Stimulated activated naive CD8-positive, alpha-beta T cell treated with anti-CD3 and anti-CD28 coated beads, Interleukin-15, Interleukin-2, amounts not matched to agents 100 ng/mL and 50 ng/mL, for 24 hours (primary cell): ENCODE data around the gene SLC25A22.

Source experiments
- H3K27ac Mint-ChIP-seq: one replicate; pipeline ENCODE4 v1.8.0; 2021; ENCODE audit warnings: mild to moderate bottlenecking, mixed read lengths
- H3K27me3 Mint-ChIP-seq: one replicate; pipeline ENCODE4 v1.8.0; 2021; ENCODE audit warnings: mixed read lengths
- H3K36me3 Mint-ChIP-seq: one replicate; pipeline ENCODE4 v1.8.0; 2021; ENCODE audit warnings: low read depth, mixed read lengths
- H3K4me1 Mint-ChIP-seq: one replicate; pipeline ENCODE4 v1.8.0; 2021; ENCODE audit warnings: low read depth, mixed read lengths
- H3K4me3 Mint-ChIP-seq: one replicate; pipeline ENCODE4 v1.8.0; 2021; ENCODE audit warnings: mild to moderate bottlenecking, mixed read lengths
- H3K9me3 Mint-ChIP-seq: one replicate; pipeline ENCODE4 v1.8.0; 2021; ENCODE audit warnings: mixed read lengths

The SLC25A22 gene

DNA sequence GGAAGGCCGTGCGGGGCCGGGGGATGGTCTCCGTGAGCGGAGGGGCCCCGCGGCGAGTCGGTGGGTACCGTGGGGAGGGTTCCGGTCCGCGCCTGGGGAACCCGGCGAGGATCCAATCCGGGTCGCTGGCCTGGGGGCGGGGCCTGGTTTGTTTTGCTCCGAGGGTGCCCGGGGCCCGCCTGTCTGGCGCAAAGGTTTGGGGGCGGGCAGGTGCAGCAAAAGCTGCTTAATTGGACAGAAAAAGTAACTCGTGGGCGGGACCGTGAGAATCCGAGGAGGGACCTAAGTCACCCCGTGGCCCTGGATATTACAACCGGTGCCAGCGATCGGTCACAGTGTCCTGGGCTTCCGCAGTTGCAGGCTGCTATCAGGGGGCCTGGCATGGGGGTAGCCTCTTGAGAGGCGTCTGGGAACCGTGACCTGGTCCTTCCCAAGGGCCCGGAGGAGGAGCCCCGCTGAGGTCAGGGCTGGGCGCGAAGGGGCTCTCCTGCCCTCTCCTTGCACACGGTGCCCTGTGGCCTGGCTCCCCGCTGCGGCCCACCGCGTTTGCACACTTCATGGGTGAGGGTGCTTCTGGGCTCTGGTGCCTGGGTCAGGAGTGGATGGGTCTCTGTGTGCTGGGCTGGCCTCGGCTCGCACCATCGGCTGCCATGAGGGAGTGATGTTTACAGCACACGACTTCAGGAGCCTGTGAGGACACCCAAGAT, 22.0 kb upstream of the SLC25A22 start:
- peaks cover 4% of the 10 kb centered on the region for H3K36me3 Mint-ChIP-seq
- H3K9me3 Mint-ChIP-seq: no peaks in the 10 kb centered on the region
- peak overlapping the region; percentile 78 for H3K4me3 Mint-ChIP-seq
- peaks cover 13% of the 10 kb centered on the region for H3K4me1 Mint-ChIP-seq
- H3K27ac Mint-ChIP-seq: no peak overlapping the region
- H3K27me3 Mint-ChIP-seq: no peaks in the 10 kb centered on the region

DNA sequence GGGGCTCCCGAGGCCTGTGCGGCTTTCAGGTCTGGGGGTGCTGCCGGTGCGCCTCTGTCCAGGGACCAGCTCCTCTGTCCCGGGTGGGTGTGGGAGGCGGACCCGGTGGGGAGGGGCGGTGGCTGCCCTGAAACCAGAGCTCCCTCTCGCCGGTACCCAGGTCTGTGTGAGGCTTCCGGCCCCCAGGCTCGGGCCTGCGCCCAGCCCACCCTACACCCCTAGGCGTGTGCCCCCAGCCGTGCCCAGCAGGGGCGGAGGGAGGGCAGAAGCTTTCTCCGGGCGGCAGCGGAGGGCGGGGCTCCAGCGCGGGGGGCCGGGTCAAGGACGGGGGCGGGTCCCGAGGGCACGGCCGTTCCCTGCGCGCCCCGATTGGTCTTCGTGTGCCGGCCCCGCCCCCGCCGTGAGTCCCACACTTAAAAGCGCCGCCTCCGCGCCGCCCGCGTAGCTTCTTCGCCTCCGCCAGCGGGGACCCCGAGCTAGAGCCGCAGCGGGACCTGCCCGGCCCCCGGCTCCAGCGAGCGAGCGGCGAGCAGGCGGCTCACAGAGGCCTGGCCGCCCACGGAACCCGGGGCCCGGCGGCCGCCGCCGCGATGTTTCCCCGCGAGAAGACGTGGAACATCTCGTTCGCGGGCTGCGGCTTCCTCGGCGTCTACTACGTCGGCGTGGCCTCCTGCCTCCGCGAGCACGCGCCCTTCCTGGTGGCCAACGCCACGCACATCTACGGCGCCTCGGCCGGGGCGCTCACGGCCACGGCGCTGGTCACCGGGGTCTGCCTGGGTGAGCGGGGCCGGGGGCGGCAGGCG, 21.2 kb upstream of the SLC25A22 start:
- no peaks in the 10 kb centered on the region for H3K36me3 Mint-ChIP-seq

DNA sequence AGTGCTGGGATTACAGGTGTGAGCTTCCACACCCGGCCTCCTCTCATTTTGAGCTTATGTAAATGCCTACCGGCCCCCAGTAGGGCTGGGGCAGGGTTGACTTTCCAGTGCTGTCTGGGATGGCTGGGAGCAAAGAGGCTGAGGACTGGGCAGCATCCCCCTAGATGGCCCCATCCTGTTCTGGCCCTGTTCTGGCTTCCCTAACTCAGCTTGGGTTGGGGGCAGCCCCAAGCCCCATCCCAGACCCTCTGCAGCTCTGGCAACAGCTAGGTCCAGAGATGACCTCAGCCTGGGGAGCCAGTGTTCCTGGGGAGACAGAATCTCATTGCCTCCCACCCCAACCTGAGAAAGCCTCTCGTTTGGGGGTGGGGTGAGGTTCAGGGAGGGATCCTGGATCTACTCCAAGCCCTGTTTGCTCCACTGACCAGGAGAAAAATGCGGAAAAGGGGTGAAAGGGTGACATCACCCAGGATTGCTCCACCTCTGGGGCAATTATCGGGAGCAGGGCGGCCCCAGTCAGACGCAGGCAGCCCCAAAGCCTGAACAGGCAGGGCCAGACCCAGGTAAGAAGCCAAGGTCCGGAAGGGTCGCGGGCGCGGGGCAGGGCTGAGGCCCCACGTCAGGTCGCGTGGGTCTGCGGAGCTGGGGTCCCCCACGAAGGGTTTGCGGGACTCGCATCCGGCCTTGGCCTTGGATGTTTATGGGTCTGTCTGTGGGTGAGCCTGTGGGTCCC, 20.5 kb upstream of the SLC25A22 start, which contains the start of gene PNPLA2:
Gene PNPLA2, plus strand, starts transcription at position 519 of the 733 bp plus-strand sequence. CDS start 805 bp downstream, outside the sequence.
- Mint-ChIP-seq H3K4me3 (peak within 1 kb of the TSS; percentile 78), H3K4me1 (peaks cover 13% of the 10 kb centered on the region), H3K36me3 (peaks cover 5% of the 10 kb centered on the region), H3K9me3 (no peaks in the 10 kb centered on the region), H3K27me3 (no peaks in the 10 kb centered on the region), H3K27ac (peak within 1 kb of the TSS; percentile 49)

More for the DNA sequence above, 21.2 kb upstream of the SLC25A22 start:
- peak overlapping the region; percentile 78 for H3K4me3 Mint-ChIP-seq
- H3K27me3 Mint-ChIP-seq: no peaks in the 10 kb centered on the region
- H3K4me1 Mint-ChIP-seq: peaks cover 13% of the 10 kb centered on the region
- H3K9me3 Mint-ChIP-seq: no peaks in the 10 kb centered on the region
- no peak overlapping the region for H3K27ac Mint-ChIP-seq

DNA sequence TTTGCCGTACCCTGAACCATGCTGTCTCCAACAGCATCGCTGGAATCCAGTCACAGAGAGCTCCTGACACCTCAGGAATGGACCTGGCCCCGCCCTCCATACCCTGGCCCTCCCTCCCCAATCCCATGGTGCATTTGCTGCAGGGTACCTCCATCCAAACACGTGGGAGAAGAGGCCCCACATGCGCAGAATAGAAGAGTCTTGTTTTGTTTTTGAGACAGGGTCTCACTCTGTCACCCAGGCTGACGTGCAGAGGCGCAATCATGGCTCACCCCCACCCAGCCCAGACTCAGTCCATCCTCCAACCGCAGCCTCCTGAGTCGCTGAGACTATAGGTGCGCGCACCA, 18.3 kb upstream of the SLC25A22 start:
- Mint-ChIP-seq H3K9me3 (no peaks in the 10 kb centered on the region), H3K36me3 (peaks cover 24% of the 10 kb centered on the region), H3K27me3 (no peaks in the 10 kb centered on the region), H3K4me3 (no peak overlapping the region), H3K27ac (no peak overlapping the region), H3K4me1 (peaks cover 21% of the 10 kb centered on the region)

DNA sequence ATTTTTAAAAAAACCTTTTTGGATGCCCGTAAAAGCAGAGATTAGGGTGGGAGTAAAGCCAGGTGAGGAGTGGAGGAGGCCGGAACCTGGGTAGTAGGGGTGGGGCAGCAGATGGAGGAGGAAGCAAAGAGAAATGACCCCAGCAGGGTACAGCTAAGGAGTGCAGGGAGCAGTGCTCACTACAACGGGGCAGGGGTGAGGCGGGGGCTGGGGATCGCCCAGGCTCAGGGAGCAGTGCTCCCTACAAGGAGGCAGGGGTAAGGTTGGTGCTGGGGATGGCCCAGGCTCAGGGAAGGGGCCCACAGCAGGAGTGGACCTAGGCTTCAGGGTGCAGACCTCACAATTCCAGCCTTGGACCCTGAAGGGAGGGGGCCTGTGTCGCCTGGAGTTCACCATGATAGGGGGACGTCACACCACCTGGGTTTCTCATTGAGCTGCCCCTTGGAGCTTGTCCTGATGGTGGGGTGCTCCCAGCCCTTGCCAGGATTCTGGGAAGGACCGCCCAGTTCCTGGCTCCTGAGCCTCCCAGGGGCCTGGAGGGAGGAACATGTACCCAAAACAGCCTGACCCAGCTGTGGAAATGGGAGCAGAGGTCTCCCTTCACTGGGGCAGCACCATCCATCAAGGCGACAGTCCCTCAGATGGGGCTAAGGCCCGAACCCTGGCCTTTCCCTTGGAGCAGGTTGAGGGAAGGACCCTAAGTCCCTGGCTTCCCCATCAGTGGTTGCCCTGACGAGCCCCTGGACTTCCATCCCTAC, 17.8 kb upstream of the SLC25A22 start:
- peaks cover 22% of the 10 kb centered on the region for H3K4me1 Mint-ChIP-seq
- H3K4me3 Mint-ChIP-seq: no peak overlapping the region
- peaks cover 29% of the 10 kb centered on the region for H3K36me3 Mint-ChIP-seq
- H3K9me3 Mint-ChIP-seq: no peaks in the 10 kb centered on the region
- H3K27me3 Mint-ChIP-seq: no peaks in the 10 kb centered on the region
- peak overlapping the region; percentile 11 for H3K27ac Mint-ChIP-seq

DNA sequence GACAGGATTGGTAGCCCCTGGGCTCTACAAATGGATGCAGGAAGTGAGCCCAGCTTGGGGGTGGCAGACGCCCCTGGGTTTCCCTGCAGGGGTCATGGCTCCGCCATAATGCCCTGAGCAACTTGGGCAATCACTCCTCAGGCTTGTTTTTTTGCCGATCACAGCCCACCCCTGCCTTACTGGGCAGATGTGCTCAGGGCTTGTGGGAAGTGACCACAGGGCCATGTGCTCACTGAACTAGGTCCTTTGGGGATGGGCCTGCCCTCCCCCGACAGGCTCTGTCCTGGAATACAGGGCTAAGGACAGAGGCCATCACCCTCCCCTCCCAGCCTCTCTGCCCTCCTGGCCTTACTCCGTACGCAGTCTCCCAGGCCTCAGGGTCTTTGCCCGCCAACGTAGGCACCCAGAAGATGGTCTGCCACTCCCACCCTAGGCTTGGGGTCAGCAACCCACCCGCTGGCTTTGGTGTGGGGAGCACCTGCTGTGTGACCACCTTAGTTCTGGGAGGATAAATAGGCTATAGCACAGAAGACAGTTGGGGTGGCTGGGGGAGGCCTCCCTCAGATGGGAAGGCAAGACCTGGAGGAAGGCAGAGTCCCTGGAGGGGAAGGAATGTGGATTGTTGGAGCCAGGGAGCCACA, 15.5 kb upstream of the SLC25A22 start:
- Mint-ChIP-seq H3K4me1 (peaks cover 23% of the 10 kb centered on the region), H3K4me3 (peak overlapping the region; percentile 20), H3K27ac (peak overlapping the region; percentile 67), H3K27me3 (no peaks in the 10 kb centered on the region), H3K36me3 (peaks cover 37% of the 10 kb centered on the region), H3K9me3 (no peaks in the 10 kb centered on the region)

DNA sequence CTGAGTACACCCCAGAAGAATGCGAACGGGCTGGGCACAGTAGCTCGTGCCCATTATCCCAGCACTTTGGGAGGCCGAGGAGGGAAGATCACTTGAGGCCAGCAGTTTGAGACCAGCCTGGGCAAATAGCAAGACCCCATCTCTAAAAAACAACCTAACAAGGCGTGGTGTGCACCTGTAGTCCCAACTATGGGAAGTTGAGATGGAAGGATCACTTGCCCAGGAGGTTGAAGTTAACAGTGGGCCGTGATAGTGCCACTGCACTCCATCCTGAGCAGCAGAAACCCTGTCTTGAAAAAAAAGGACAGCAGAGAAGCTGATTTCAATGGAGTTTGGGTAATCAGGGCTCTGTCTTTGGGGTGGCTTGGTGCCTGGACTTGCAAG, 15.0 kb upstream of the SLC25A22 start:
- Mint-ChIP-seq H3K36me3 (peaks cover 37% of the 10 kb centered on the region), H3K27me3 (no peaks in the 10 kb centered on the region), H3K27ac (peak overlapping the region; percentile 95), H3K4me3 (peak overlapping the region; percentile 96), H3K4me1 (peaks cover 25% of the 10 kb centered on the region), H3K9me3 (no peaks in the 10 kb centered on the region)

DNA sequence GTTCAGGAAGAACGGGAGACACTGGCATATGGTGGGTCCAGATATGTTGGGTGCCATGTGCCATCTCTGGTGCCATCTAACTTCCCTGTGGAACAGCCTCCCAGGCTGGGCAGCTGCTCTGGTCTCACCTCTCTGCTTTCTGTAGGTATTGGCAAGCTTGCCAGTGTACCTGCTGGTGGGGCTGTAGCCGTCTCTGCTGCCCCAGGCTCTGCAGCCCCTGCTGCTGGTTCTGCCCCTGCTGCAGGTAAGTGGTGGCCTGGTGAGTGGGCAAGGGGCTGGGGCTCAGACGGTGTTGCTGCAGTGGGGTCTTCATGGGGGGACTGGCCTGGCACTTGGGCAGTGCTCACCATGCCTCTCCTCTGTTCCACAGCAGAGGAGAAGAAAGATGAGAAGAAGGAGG, 14.3 kb upstream of the SLC25A22 start:
- peaks cover 37% of the 10 kb centered on the region for H3K36me3 Mint-ChIP-seq
- H3K4me3 Mint-ChIP-seq: peak overlapping the region; percentile 96
- H3K4me1 Mint-ChIP-seq: peaks cover 30% of the 10 kb centered on the region
- peak overlapping the region; percentile 95 for H3K27ac Mint-ChIP-seq
- H3K27me3 Mint-ChIP-seq: no peaks in the 10 kb centered on the region
- no peaks in the 10 kb centered on the region for H3K9me3 Mint-ChIP-seq

DNA sequence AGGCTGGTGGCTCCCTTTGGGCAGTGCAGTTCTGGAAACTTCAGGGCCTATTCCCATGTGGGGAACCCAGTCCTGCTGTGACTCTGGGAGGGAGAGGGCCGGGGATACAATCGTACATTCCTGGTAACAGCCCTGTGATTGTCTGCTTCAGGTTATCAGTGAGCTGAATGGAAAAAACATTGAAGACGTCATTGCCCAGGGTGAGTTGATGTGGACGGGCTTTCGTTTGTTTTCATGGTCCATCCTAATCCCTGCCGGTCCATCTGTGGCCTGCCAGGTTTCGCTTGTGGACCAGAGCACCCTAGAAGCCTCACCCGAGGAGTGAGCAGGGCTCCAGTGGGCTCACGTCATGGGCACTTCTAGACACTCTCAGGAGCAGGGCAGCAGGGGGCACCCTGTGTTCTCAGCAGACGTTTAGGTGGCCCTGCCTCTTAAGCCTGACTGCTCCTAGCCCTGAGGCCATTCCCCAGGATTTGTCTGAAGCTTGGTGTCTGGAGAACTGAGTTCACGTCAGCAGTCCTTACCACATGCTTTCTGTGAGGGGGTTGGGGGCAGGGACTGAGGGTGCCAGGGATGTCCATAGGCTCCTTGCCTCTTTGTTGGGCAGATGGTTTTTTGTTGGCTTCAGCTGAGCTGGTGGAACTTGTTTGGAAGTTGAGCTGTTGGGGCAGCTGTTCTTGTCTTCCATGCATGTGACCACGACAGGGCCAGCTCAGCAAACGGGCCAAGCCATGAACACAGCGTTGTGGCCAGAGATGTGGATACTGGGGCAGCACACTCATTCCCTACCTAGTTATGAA, 13.6 kb upstream of the SLC25A22 start:
- H3K36me3 Mint-ChIP-seq: peaks cover 37% of the 10 kb centered on the region
- peaks cover 30% of the 10 kb centered on the region for H3K4me1 Mint-ChIP-seq

DNA sequence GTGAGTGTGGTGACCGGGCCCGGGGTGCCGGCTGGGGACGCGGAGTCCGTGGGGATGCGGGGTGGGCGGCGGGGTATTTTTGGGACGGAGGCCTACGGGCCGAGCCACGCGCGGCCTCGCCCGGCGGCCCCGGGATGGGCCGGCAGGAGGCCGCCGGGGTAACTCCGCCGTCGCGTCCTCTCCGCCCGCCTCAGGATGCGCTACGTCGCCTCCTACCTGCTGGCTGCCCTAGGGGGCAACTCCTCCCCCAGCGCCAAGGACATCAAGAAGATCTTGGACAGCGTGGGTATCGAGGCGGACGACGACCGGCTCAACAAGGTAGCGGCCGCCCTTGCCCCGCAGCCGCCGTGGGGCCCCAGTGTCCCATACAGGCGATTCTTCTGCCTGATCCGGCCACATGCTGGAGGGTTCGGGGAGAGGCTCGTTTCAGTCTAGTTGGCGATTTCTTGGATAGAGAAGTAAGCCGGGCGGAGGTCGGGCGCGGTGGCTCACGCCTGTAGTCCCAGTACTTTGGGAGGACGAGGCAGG, 12.0 kb upstream of the SLC25A22 start:
- peaks cover 37% of the 10 kb centered on the region for H3K36me3 Mint-ChIP-seq
- H3K9me3 Mint-ChIP-seq: no peaks in the 10 kb centered on the region
- H3K4me1 Mint-ChIP-seq: peaks cover 30% of the 10 kb centered on the region
- peak overlapping the region; percentile 96 for H3K4me3 Mint-ChIP-seq
- no peaks in the 10 kb centered on the region for H3K27me3 Mint-ChIP-seq
- peak overlapping the region; percentile 97 for H3K27ac Mint-ChIP-seq

More for the DNA sequence above, 13.6 kb upstream of the SLC25A22 start:
- Mint-ChIP-seq H3K9me3 (no peaks in the 10 kb centered on the region), H3K4me3 (peak overlapping the region; percentile 96), H3K27me3 (no peaks in the 10 kb centered on the region), H3K27ac (peak overlapping the region; percentile 95)

DNA sequence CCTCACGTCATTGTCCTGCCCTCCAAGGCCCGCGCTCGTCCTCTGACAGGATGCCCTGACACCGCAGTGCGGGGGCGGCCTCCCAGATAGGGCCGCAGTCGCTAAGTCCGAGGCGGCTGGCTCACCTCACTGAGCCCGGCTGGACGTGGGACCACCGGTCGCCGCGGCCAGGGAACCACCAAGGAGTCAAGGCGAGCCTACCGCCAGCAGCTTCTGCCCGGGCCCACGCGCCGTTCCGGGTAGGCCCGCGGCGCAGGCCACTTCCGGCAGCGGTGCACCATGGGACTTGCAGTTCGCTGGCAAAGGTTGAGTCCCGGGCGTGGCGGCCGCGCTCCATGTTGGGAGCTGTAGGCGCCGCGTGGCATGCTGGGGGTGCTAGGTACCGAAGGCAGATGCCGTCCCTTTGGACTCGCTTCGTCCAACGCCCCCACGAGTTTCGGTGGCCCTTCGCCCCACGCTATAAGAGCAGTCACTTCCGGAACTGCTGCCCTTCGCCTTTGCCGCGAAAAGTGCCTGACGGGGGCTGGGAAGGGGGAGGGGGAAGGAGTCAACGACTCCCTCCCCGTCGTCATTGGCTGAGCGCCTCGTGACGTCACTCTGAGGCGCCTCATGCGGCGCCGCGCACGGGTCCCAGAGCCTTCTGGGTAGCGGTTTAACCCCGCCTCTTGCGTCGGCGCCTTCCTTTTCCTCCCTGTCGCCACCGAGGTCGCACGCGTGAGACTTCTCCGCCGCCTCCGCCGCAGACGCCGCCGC, 11.4 kb upstream of the SLC25A22 start, which contains the start of gene RPLP2:
Gene RPLP2, plus strand, starts transcription at position 681 of the 753 bp plus-strand sequence. CDS start 268 bp downstream, outside the sequence.
- H3K4me1 Mint-ChIP-seq: peaks cover 31% of the 10 kb centered on the region
- H3K27ac Mint-ChIP-seq: peak within 1 kb of the TSS; percentile 97
- peaks cover 37% of the 10 kb centered on the region for H3K36me3 Mint-ChIP-seq
- peak within 1 kb of the TSS; percentile 96 for H3K4me3 Mint-ChIP-seq
- no peaks in the 10 kb centered on the region for H3K27me3 Mint-ChIP-seq
- no peaks in the 10 kb centered on the region for H3K9me3 Mint-ChIP-seq

DNA sequence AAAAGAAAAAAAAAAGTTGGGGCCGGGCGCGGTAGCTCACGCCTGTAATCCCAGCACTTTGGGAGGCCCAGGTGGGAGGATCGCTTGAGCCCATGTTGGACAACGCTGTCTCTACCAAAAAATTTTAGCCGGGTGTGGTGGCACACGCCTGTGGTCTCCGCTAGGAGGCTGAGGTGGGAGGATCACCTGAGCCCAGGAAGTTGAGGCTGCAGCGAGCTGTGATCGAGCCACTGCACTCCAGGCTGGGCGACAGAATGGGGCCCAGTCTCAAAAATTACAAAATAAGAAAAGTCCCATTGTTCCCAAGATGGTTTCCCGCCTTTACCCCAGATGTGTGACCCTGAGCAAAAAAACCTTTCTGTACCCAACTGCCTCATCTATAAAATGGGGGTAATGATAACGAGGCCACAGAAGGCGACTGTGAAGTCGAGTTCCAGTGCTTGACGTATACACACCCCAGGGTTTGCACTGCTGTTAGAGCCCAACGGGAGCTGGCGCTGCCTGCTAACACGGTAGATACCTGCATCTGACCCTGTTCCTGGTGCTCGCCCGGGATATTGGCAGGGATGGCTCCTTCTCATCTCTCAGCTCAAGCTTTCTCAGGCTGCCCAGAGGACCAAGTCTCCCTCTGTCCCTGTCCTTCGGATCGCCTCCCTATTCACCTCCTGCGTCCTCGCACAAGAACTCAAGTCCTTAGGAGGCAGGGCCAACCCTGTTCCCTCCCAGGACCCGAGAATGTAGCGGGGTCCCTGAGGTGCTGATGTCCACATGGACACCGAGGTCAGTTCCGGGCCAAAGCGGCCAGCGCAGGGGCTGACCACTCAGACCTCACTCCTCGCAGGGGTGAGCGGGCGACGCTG, 10.6 kb upstream of the SLC25A22 start:
- no peaks in the 10 kb centered on the region for H3K27me3 Mint-ChIP-seq
- peak overlapping the region; percentile 96 for H3K4me3 Mint-ChIP-seq
- H3K27ac Mint-ChIP-seq: peak overlapping the region; percentile 97
- peaks cover 37% of the 10 kb centered on the region for H3K4me1 Mint-ChIP-seq
- H3K9me3 Mint-ChIP-seq: no peaks in the 10 kb centered on the region
- peaks cover 34% of the 10 kb centered on the region for H3K36me3 Mint-ChIP-seq
